Hepatocyte (in vitro differentiated cells): ENCODE data around the gene A3GALT2.

Experiments
- EZH2 ChIP-seq: fragments of 200-600 bp; sonication (generic); IDR thresholded peaks from 2 replicates; pipeline ENCODE4 v1.6.1; 2016; ENCODE audit warnings: antibody characterized with exemption, mild to moderate bottlenecking, borderline replicate concordance
- EZH2phosphoT487 ChIP-seq: fragments of 200-600 bp; sonication (generic); IDR thresholded peaks from one replicate; pipeline ENCODE4 v1.6.1; 2018; ENCODE audit warnings: antibody characterized with exemption, mild to moderate bottlenecking, low read depth, moderate library complexity; ENCODE audit not compliant: unreplicated experiment, severe bottlenecking
- TF ChIP-seq, protein P1 (sequence below): fragments of 200-600 bp; sonication (generic); IDR thresholded peaks from 2 replicates; pipeline ENCODE4 v1.5.1; 2016; ENCODE audit warnings: antibody characterized with exemption, mild to moderate bottlenecking; ENCODE audit not compliant: poor library complexity

DNA sequence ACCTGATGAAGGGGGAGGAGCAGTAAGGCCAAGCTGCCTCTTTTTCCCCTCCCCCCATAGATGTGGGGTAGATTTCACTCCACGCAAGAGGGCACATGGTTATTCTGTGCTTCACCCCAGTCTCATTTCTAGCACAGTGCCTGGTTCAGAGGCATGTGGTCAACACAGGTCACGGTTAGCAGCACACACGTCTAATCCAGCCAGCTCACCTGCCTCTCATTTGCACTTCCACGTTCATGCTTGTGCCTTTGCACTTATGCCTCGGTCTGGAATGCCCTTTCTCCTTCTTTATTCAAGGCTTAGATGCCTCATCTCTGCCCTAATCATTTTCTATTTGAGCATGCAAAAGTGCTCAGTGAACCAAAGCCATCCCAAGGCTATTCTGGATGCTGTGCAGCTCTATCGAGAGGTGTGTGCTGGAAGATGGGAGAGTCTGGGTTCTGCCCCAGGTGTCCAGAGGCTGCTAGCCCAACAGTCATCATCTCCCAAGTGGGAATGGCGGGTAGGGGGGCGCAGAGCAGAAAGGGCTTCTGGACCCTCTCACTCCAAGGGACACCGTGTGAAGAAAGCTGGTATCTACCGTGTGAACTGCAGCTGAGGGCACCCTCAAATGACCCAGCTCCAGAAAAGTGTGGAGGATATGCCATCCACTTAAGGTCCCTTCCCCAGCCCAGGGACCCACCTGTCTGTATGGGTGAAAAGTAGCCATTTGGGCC, 2.1 kb upstream of the A3GALT2 start:
- TF ChIP-seq EZH2 (no peak), EZH2phosphoT487 (no peak)
- TF ChIP-seq, protein P1, sequence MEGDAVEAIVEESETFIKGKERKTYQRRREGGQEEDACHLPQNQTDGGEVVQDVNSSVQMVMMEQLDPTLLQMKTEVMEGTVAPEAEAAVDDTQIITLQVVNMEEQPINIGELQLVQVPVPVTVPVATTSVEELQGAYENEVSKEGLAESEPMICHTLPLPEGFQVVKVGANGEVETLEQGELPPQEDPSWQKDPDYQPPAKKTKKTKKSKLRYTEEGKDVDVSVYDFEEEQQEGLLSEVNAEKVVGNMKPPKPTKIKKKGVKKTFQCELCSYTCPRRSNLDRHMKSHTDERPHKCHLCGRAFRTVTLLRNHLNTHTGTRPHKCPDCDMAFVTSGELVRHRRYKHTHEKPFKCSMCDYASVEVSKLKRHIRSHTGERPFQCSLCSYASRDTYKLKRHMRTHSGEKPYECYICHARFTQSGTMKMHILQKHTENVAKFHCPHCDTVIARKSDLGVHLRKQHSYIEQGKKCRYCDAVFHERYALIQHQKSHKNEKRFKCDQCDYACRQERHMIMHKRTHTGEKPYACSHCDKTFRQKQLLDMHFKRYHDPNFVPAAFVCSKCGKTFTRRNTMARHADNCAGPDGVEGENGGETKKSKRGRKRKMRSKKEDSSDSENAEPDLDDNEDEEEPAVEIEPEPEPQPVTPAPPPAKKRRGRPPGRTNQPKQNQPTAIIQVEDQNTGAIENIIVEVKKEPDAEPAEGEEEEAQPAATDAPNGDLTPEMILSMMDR: no peak
